Measurements from ENCODE around the gene CASQ1.
A peak's percentile ranks its signal among the peaks of the same experiment; 100 is the strongest.

Gene CASQ1

GRCh38 chr1:160205242-160206035 is 15.1 kb downstream of the CASQ1 start, which contains the start of gene PEA15:
Gene PEA15, plus strand, starts transcription at chr1:160205384. Its CDS starts 6,161 bp downstream, at chr1:160211545.
- DNase-seq (ENCODE audit: low read depth in 2 of 2): peak; percentile 51 to 63

GRCh38 chr1:160206036-160206389 is 15.6 kb downstream of the CASQ1 start:
- DNase-seq (ENCODE audit: low read depth in 2 of 2): peak; percentile 30 to 39

- DNase-seq (ENCODE audit: low read depth in 2 of 2): no peak
Measured at GRCh38 chr1:160206421-160207117, 16.2 kb downstream of the CASQ1 start.

GRCh38 chr1:160207118-160207650 is 16.8 kb downstream of the CASQ1 start:
- no peak for DNase-seq (ENCODE audit: low read depth in 2 of 2)

- no peak for DNase-seq (ENCODE audit: low read depth in 2 of 2)
Measured at GRCh38 chr1:160207771-160208556, 17.6 kb downstream of the CASQ1 start.

- DNase-seq (ENCODE audit: low read depth in 2 of 2): no peak
Measured at GRCh38 chr1:160208557-160209320, 18.4 kb downstream of the CASQ1 start.

GRCh38 chr1:160209321-160210046 is 19.1 kb downstream of the CASQ1 start:
- DNase-seq (ENCODE audit: low read depth in 2 of 2): no peak

- DNase-seq (ENCODE audit: low read depth in 2 of 2): no peak
Measured at GRCh38 chr1:160210561-160210960, 20.2 kb downstream of the CASQ1 start.

GRCh38 chr1:160211046-160211790 is 20.8 kb downstream of the CASQ1 start:
- DNase-seq (ENCODE audit: low read depth in 2 of 2): no peak

- no peak for DNase-seq (ENCODE audit: low read depth in 2 of 2)
Measured at GRCh38 chr1:160214481-160215140, 24.2 kb downstream of the CASQ1 start.

- no peak for DNase-seq (ENCODE audit: low read depth in 2 of 2)
Measured at GRCh38 chr1:160216301-160216700, 25.9 kb downstream of the CASQ1 start.

GRCh38 chr1:160217481-160218051 is 27.2 kb downstream of the CASQ1 start:
- no peak for DNase-seq (ENCODE audit: low read depth in 2 of 2)

- DNase-seq (ENCODE audit: low read depth in 2 of 2): no peak
Measured at GRCh38 chr1:160219062-160219929, 28.9 kb downstream of the CASQ1 start.

GRCh38 chr1:160220301-160220700 is 29.9 kb downstream of the CASQ1 start:
- DNase-seq (ENCODE audit: low read depth in 2 of 2): no peak

GRCh38 chr1:160221089-160221488 is 30.7 kb downstream of the CASQ1 start:
- DNase-seq (ENCODE audit: low read depth in 2 of 2): no peak

- no peak for DNase-seq (ENCODE audit: low read depth in 2 of 2)
Measured at GRCh38 chr1:160222546-160222945, 32.2 kb downstream of the CASQ1 start.

GRCh38 chr1:160224606-160225005 is 34.2 kb downstream of the CASQ1 start:
- DNase-seq (ENCODE audit: low read depth in 2 of 2): no peak

- DNase-seq (ENCODE audit: low read depth in 2 of 2): no peak
Measured at GRCh38 chr1:160225345-160225744, 35.0 kb downstream of the CASQ1 start.

All from stimulated activated CD8-positive, alpha-beta memory T cell treated with anti-CD3 and anti-CD28 coated beads, Interleukin-15, amount 100 ng/mL, for 48 hours (primary cell).